DOHH2 (cell line): ENCODE data around the gene DLG1.

Experiments
- EZH2phosphoT487 ChIP-seq: fragments of 200-600 bp; sonication (generic); IDR thresholded peaks from 2 replicates; pipeline ENCODE4 v1.6.1; 2017; ENCODE audit warnings: borderline replicate concordance, mild to moderate bottlenecking, antibody characterized with exemption, low read length, moderate library complexity, mixed read lengths
- TF ChIP-seq, protein P1 (sequence below): fragments of 200-600 bp; sonication (generic); IDR thresholded peaks from one replicate; pipeline ENCODE4 v1.5.1; 2014; ENCODE audit warnings: antibody characterized with exemption, mild to moderate bottlenecking, low read depth, low read length; ENCODE audit not compliant: poor library complexity, severe bottlenecking

DNA sequence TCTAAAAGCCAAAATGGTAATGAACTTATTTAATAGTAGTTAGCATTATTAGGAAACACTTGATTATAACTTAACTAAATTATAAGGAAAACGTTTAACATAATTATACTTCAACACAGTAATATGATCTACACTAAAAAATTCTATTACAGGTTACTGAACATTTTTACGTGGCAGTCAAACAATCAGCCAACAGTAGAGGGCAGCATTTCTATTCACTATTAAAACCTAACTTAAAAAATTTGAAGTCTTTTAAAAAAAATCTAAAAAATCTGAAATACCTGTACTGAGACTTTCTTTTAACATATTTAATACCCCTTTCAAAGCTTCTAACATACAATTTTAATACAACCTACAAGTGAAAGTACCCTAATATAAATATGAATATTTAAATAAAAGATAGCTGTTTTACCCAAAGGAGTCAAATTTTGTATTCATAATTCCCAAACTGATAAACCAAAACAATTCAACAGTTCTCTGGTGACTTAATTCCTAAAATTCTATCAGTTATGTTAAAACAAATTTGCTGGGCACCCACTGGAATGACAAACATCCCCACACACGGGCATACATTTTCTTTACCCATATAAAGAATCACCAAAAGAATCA is 41.5 kb downstream of the DLG1 start:
- TF ChIP-seq, protein P1, sequence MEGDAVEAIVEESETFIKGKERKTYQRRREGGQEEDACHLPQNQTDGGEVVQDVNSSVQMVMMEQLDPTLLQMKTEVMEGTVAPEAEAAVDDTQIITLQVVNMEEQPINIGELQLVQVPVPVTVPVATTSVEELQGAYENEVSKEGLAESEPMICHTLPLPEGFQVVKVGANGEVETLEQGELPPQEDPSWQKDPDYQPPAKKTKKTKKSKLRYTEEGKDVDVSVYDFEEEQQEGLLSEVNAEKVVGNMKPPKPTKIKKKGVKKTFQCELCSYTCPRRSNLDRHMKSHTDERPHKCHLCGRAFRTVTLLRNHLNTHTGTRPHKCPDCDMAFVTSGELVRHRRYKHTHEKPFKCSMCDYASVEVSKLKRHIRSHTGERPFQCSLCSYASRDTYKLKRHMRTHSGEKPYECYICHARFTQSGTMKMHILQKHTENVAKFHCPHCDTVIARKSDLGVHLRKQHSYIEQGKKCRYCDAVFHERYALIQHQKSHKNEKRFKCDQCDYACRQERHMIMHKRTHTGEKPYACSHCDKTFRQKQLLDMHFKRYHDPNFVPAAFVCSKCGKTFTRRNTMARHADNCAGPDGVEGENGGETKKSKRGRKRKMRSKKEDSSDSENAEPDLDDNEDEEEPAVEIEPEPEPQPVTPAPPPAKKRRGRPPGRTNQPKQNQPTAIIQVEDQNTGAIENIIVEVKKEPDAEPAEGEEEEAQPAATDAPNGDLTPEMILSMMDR: peak; percentile 70
- TF ChIP-seq EZH2phosphoT487: no peak
